ENCODE results near the gene CHRNB1. TPM values are rescaled to one million over a fixed set of nuclear protein-coding genes. Genes with fewer than 3 reads are reported as not detected.
A peak's percentile ranks its signal among the peaks of the same experiment; 100 is the strongest.

Gene CHRNB1
- total RNA-seq, 1 experiment from 2014 or later: 12.7 TPM

DNA sequence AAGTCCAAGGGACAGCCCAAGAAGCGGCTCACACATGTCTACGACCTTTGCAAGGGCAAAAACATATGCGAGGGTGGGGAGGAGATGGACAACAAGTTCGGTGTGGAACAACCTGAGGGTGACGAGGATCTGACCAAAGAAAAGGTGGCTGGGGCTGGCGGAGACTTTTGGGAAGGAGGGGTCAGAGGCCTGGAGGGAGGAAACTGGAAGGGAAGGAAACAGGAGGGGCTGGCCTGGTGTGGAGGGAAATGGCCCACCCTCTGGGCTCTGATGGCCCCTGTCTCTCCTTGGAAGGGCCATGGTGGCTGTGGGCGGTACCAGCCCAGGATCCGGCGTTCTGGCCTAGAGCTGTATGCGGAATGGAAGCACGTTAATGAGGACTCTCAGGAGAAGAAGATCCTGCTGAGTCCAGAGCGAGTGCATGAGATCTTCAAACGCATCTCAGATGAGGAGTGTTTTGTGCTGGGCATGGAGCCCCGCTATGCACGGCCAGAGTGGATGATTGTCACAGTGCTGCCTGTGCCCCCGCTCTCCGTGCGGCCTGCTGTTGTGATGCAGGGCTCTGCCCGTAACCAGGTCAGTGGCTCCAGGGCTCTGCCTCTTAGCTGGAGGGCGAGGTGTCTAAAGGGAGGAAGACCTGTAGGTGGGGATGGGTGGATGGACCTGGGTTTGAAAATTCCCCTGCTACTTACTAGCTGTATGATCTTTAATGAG is 51.8 kb downstream of the CHRNB1 start:
- no peak overlapping the region for H3K9ac ChIP-seq (ENCODE audit: extremely low read depth, insufficient read length, low read length)
- no peak overlapping the region for H2BK20ac ChIP-seq (ENCODE audit: low read depth, low read length, poor library complexity, severe bottlenecking)
- H3K23me2 ChIP-seq (ENCODE audit: insufficient read length, low read depth, low read length, poor library complexity, severe bottlenecking): no peaks in the 10 kb centered on the region
- Mint-ChIP-seq H3K27ac (peak overlapping the region; percentile 1 to 82 (median 69); a peak in 5 of 7 replicates), H3K4me3 (peak overlapping the region in 1 of 2 experiments; percentile 24; a peak in 1 of 5 replicates), H3K9me3 (no peaks in the 10 kb centered on the region), H3K36me3 (ENCODE audit: insufficient read depth in 1 of 3, low read depth in 3 of 3) (peaks cover 66 to 85% (median 76%) of the 10 kb centered on the region in 3 experiments), H3K27me3 (ENCODE audit: low read depth) (no peaks in the 10 kb centered on the region), H3K4me1 (peaks cover 3 to 8% of the 10 kb centered on the region in 2 experiments)
- H3K4ac ChIP-seq (ENCODE audit: low read depth, low read length): no peak overlapping the region
- H2BK15ac ChIP-seq (ENCODE audit: low read depth, low read length): no peak overlapping the region
- H2BK12ac ChIP-seq (ENCODE audit: insufficient read length, low read depth, low read length): no peak overlapping the region
- H3K27me3 ChIP-seq (ENCODE audit: insufficient read depth, low read length): no peaks in the 10 kb centered on the region
- H3K18ac ChIP-seq (ENCODE audit: insufficient read length, low read depth, low read length): no peak overlapping the region
- H4K5ac ChIP-seq (ENCODE audit: insufficient read length, low read depth, low read length): no peak overlapping the region
- no peak overlapping the region for H3K23ac ChIP-seq (ENCODE audit: insufficient read length, low read depth, low read length)
- H3K56ac ChIP-seq (ENCODE audit: insufficient read length, low read depth, low read length): no peak overlapping the region
- peaks cover 8% of the 10 kb centered on the region for H3K79me1 ChIP-seq (ENCODE audit: insufficient read depth, low read depth, low read length, poor library complexity, severe bottlenecking)
- no peak for DNase-seq
- no peak overlapping the region for H3K4me2 ChIP-seq (ENCODE audit: insufficient read depth, insufficient read length, low read length)
- no peak overlapping the region for H3T11ph ChIP-seq (ENCODE audit: low read length)
- no peak overlapping the region for H3K14ac ChIP-seq (ENCODE audit: insufficient read depth, low read length)
- no peak overlapping the region for H2BK5ac ChIP-seq (ENCODE audit: insufficient read length, low read length)
- no peak overlapping the region for H3K27ac ChIP-seq (ENCODE audit: insufficient read length, low read depth, low read length)
- H4K91ac ChIP-seq (ENCODE audit: insufficient read length, low read depth, low read length): no peak overlapping the region
- H3K79me2 ChIP-seq (ENCODE audit: insufficient read depth, low read length): peaks cover 23% of the 10 kb centered on the region; the same call in 1 of the 2 replicates
- H4K8ac ChIP-seq (replicated peaks; ENCODE audit: insufficient read length, low read depth, low read length): no peak overlapping the region
- H4K20me1 ChIP-seq (ENCODE audit: control insufficient read depth, insufficient read depth, insufficient read length): peaks cover 2% of the 10 kb centered on the region
- no peaks in the 10 kb centered on the region for H3K9me3 ChIP-seq (ENCODE audit: control insufficient read depth, low read depth, low read length)
- no CpG with 5 or more reads among the region's 20 CpGs for WGBS (ENCODE audit: extremely low coverage, insufficient read length, low lambda C conversion rate)
- no peaks in the 10 kb centered on the region for H3K4me1 ChIP-seq (ENCODE audit: insufficient read depth, low read length)
- TF ChIP-seq, protein P1, sequence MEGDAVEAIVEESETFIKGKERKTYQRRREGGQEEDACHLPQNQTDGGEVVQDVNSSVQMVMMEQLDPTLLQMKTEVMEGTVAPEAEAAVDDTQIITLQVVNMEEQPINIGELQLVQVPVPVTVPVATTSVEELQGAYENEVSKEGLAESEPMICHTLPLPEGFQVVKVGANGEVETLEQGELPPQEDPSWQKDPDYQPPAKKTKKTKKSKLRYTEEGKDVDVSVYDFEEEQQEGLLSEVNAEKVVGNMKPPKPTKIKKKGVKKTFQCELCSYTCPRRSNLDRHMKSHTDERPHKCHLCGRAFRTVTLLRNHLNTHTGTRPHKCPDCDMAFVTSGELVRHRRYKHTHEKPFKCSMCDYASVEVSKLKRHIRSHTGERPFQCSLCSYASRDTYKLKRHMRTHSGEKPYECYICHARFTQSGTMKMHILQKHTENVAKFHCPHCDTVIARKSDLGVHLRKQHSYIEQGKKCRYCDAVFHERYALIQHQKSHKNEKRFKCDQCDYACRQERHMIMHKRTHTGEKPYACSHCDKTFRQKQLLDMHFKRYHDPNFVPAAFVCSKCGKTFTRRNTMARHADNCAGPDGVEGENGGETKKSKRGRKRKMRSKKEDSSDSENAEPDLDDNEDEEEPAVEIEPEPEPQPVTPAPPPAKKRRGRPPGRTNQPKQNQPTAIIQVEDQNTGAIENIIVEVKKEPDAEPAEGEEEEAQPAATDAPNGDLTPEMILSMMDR (conservative IDR thresholded peaks at IDR 0.05): no peak
- H2AFZ ChIP-seq (ENCODE audit: low read length): no peak overlapping the region
- no peak overlapping the region for H2BK120ac ChIP-seq (ENCODE audit: low read depth, low read length, poor library complexity, severe bottlenecking)
- no peak overlapping the region for H2AK5ac ChIP-seq (ENCODE audit: insufficient read length, low read length)
